IMR-90 (cell line): Measurements from ENCODE around the gene TIAM2. TPM values are rescaled to one million over a fixed set of nuclear protein-coding genes. Genes with fewer than 3 reads are reported as not detected.

Source experiments
- ATAC-seq: fragments of 200-7000 bp; cut with Tn5 transposase; 2 replicates; pipeline ENCODE4 v1.9.1; 2020; ENCODE audit warnings: low read depth, mild to moderate bottlenecking, moderate library complexity
- BruUV-seq: library from RNA; stranded (reverse); fragments of 400-500 nt; replicated peaks from 2 replicates; lab custom pipeline; 2021; lab: Mats Ljungman, UMichigan
- CTCF ChIA-PET: fragments of 300-600 bp; formaldehyde crosslinking; extraction: SDS; loops from one replicate; lab custom pipeline; 2021; ENCODE audit warnings: antibody characterized with exemption; lab: Yijun Ruan, JAX
- POLR2A ChIA-PET: fragments of 300-600 bp; sonication (Branson Sonifier 250); formaldehyde crosslinking; loops from one replicate; lab custom pipeline; 2022; ENCODE audit warnings: antibody characterized with exemption; ENCODE audit not compliant: unreplicated experiment; lab: Charles Lee
- DNase-seq: peaks from one replicate; pipeline ENCODE4 v3.0.0; 2013
- H2AFZ ChIP-seq: replicated peaks from 2 replicates; pipeline ENCODE3; 2013; ENCODE audit warnings: low read length, mild to moderate bottlenecking; ENCODE audit not compliant: poor library complexity
- H2AK5ac ChIP-seq: 2 replicates; pipeline ENCODE4 v1.6.1; 2013; ENCODE audit warnings: low read depth, low read length, inconsistent platforms
- H2AK9ac ChIP-seq: replicated peaks from 2 replicates; pipeline ENCODE3; 2013; ENCODE audit warnings: mild to moderate bottlenecking, low read depth, low read length, moderate library complexity; ENCODE audit not compliant: poor library complexity
- H2BK120ac ChIP-seq: 2 replicates; pipeline ENCODE4 v1.6.1; 2013; ENCODE audit warnings: low read depth, low read length, inconsistent platforms
- H2BK15ac ChIP-seq: 3 replicates; pipeline ENCODE4 v1.6.1; 2013; ENCODE audit warnings: low read depth, low read length, inconsistent platforms
- H2BK20ac ChIP-seq: 2 replicates; pipeline ENCODE4 v1.6.1; 2013; ENCODE audit warnings: low read depth, mild to moderate bottlenecking, inconsistent platforms, low read length, moderate library complexity
- H2BK5ac ChIP-seq: 2 replicates; pipeline ENCODE4 v1.6.1; 2013; ENCODE audit warnings: mild to moderate bottlenecking, low read depth, low read length, inconsistent platforms; ENCODE audit not compliant: poor library complexity, severe bottlenecking
- H3K14ac ChIP-seq: replicated peaks from 2 replicates; pipeline ENCODE4 v1.6.1; 2013; ENCODE audit warnings: low read depth, low read length, inconsistent platforms
- H3K18ac ChIP-seq: 2 replicates; pipeline ENCODE4 v1.6.1; 2013; ENCODE audit warnings: low read depth, low read length, control low read depth
- H3K23ac ChIP-seq: 2 replicates; pipeline ENCODE4 v1.6.1; 2013; ENCODE audit warnings: low read depth, low read length, inconsistent platforms
- H3K27ac ChIP-seq: 2 replicates; pipeline ENCODE4 v1.5.1; 2013; ENCODE audit warnings: mild to moderate bottlenecking, control low read depth, low read length; ENCODE audit not compliant: insufficient read depth
- H3K27me3 ChIP-seq: 2 replicates; pipeline ENCODE4 v1.6.1; 2013; ENCODE audit warnings: low read length; ENCODE audit not compliant: control insufficient read depth, insufficient read depth
- H3K36me3 ChIP-seq: 2 replicates; pipeline ENCODE4 v1.6.1; 2013; ENCODE audit warnings: low read length, mixed read lengths; ENCODE audit not compliant: control insufficient read depth, insufficient read depth
- H3K4ac ChIP-seq: 2 replicates; pipeline ENCODE4 v1.6.1; 2013; ENCODE audit warnings: low read depth, low read length, inconsistent platforms
- H3K4me1 ChIP-seq: 2 replicates; pipeline ENCODE4 v1.6.1; 2013; ENCODE audit warnings: low read length, mixed read lengths; ENCODE audit not compliant: control insufficient read depth, insufficient read depth
- H3K4me2 ChIP-seq: 2 replicates; pipeline ENCODE4 v1.6.1; 2013; ENCODE audit warnings: low read depth, mild to moderate bottlenecking, control low read depth, low read length, moderate library complexity
- H3K4me3 ChIP-seq: 2 replicates; pipeline ENCODE4 v1.5.1; 2013; ENCODE audit warnings: low read depth, mild to moderate bottlenecking, control low read depth, low read length, moderate library complexity; ENCODE audit not compliant: insufficient read depth
- H3K56ac ChIP-seq: 2 replicates; pipeline ENCODE4 v1.6.1; 2013; ENCODE audit warnings: low read length, inconsistent platforms; ENCODE audit not compliant: insufficient read depth; ENCODE audit errors: extremely low read depth
- H3K79me1 ChIP-seq, 2 experiments: 2 replicates each; pipeline ENCODE4 v1.6.1; 2013; ENCODE audit warnings: low read length in 2 of 2, inconsistent platforms in 1 of 2, low read depth in 1 of 2
- H3K9ac ChIP-seq: 2 replicates; pipeline ENCODE4 v1.6.1; 2013; ENCODE audit warnings: low read depth, low read length, control low read depth
- H3K9me1 ChIP-seq: 2 replicates; pipeline ENCODE4 v1.6.1; 2013; ENCODE audit warnings: low read length, inconsistent platforms; ENCODE audit not compliant: insufficient read depth
- H3K9me3 ChIP-seq: 2 replicates; pipeline ENCODE4 v1.6.1; 2013; ENCODE audit warnings: low read length; ENCODE audit not compliant: control insufficient read depth, insufficient read depth
- H4K20me1 ChIP-seq: 2 replicates; pipeline ENCODE4 v1.6.1; 2013; ENCODE audit warnings: low read length, inconsistent platforms; ENCODE audit not compliant: insufficient read depth
- H4K5ac ChIP-seq: 2 replicates; pipeline ENCODE4 v1.6.1; 2013; ENCODE audit warnings: mild to moderate bottlenecking, low read depth, low read length, control low read depth
- H4K8ac ChIP-seq, 2 experiments: 2 replicates each; pipeline ENCODE4 v1.6.1; 2013; ENCODE audit warnings: low read depth in 2 of 2, low read length in 2 of 2, control low read depth in 1 of 2, inconsistent platforms in 1 of 2
- H4K91ac ChIP-seq: 2 replicates; pipeline ENCODE4 v1.6.1; 2013; ENCODE audit warnings: low read depth, low read length, inconsistent platforms; ENCODE audit not compliant: insufficient read depth
- BHLHE40 ChIP-seq: fragments of 150-350 bp; IDR thresholded peaks from 2 replicates; pipeline ENCODE4 v1.6.1; 2016; ENCODE audit warnings: mild to moderate bottlenecking, low read depth, low read length
- CEBPB ChIP-seq: IDR thresholded peaks from 2 replicates; pipeline ENCODE4 v1.6.1; 2012; ENCODE audit warnings: low read depth, low read length, improper control_type of control experiment
- CHD1 ChIP-seq: IDR thresholded peaks from 2 replicates; pipeline ENCODE4 v1.6.1; 2012; ENCODE audit warnings: low read depth, low read length, improper control_type of control experiment
- CTCF ChIP-seq: conservative IDR thresholded peaks from 2 replicates; pipeline ENCODE4 v1.5.1; 2012; ENCODE audit warnings: mild to moderate bottlenecking, low read depth, low read length, improper control_type of control experiment
- ELK1 ChIP-seq: fragments of 150-350 bp; IDR thresholded peaks from 2 replicates; pipeline ENCODE4 v1.6.1; 2016; ENCODE audit warnings: low read depth, mild to moderate bottlenecking, low read length, moderate library complexity, borderline replicate concordance
- FOS ChIP-seq: fragments of 150-350 bp; IDR thresholded peaks from 2 replicates; pipeline ENCODE4 v1.6.1; 2016; ENCODE audit warnings: low read depth, low read length
- MAFK ChIP-seq: IDR thresholded peaks from 2 replicates; pipeline ENCODE4 v1.6.1; 2012; ENCODE audit warnings: low read depth, low read length, improper control_type of control experiment
- MAZ ChIP-seq: IDR thresholded peaks from 2 replicates; pipeline ENCODE4 v1.6.1; 2012; ENCODE audit warnings: low read depth, mild to moderate bottlenecking, low read length, improper control_type of control experiment, moderate library complexity, borderline replicate concordance
- MXI1 ChIP-seq: IDR thresholded peaks from 2 replicates; pipeline ENCODE4 v1.6.1; 2012; ENCODE audit warnings: low read depth, mild to moderate bottlenecking, low read length, moderate library complexity, borderline replicate concordance
- NFE2L2 ChIP-seq: fragments of 150-350 bp; IDR thresholded peaks from 2 replicates; pipeline ENCODE4 v1.6.1; 2016; ENCODE audit warnings: low read depth, mild to moderate bottlenecking, low read length
- POLR2A ChIP-seq: IDR thresholded peaks from 2 replicates; pipeline ENCODE4 v1.6.1; 2012; ENCODE audit warnings: mild to moderate bottlenecking, low read depth, low read length
- RAD21 ChIP-seq: IDR thresholded peaks from 2 replicates; pipeline ENCODE4 v1.6.1; 2012; ENCODE audit warnings: low read length, improper control_type of control experiment
- RCOR1 ChIP-seq: IDR thresholded peaks from 2 replicates; pipeline ENCODE4 v1.6.1; 2012; ENCODE audit warnings: mild to moderate bottlenecking, low read length, improper control_type of control experiment; ENCODE audit not compliant: insufficient replicate concordance
- RFX5 ChIP-seq: IDR thresholded peaks from 2 replicates; pipeline ENCODE4 v1.8.0; 2012; ENCODE audit warnings: low read depth, mild to moderate bottlenecking, low read length, moderate library complexity
- SMC3 ChIP-seq: fragments of 150-350 bp; IDR thresholded peaks from 2 replicates; pipeline ENCODE4 v1.6.1; 2016; ENCODE audit warnings: low read depth, mild to moderate bottlenecking, antibody characterized with exemption, low read length, moderate library complexity
- USF2 ChIP-seq: fragments of 150-350 bp; IDR thresholded peaks from 2 replicates; pipeline ENCODE4 v1.6.1; 2017; ENCODE audit warnings: mild to moderate bottlenecking, antibody characterized with exemption, low read length, low read depth
- WGBS, 2 experiments: methylation state at CpG; one replicate each; pipeline versions ENCODE4 v1.1.5 to v1.1.7; 2013; ENCODE audit warnings: missing lambda C conversion rate in 2 of 2; ENCODE audit not compliant: insufficient read length in 1 of 2; ENCODE audit errors: extremely low coverage in 2 of 2; 5-methylcytosine and 5-hydroxymethylcytosine counted together
- dilution Hi-C: fragments of 300-500 bp; cut with HindIII; formaldehyde crosslinking; loops from one replicate; pipeline ENCODE4 v1.14.3; 2018; ENCODE audit warnings: low sequenced_read_pairs; ENCODE audit not compliant: unreplicated experiment
- in situ Hi-C: fragments of 300-500 bp; cut with MboI; formaldehyde crosslinking; loops from 3 replicates; pipeline ENCODE4 v1.14.3; 2019; ENCODE audit warnings: low sequenced_read_pairs, inconsistent platforms, mixed read lengths
- intact Hi-C: fragments of 100-400 bp; cut with micrococcal nuclease; formaldehyde crosslinking; loops from 2 replicates; pipeline ENCODE4 v1.10.0; 2022
- polyA plus RNA-seq, 3 experiments: library from polyadenylated mRNA; depleted of rRNA; stranded (reverse); fragments of >200 nt; gene quantifications; 2 replicates each; pipeline ENCODE4 v1.2.3, GENCODE V29; 2012; ENCODE audit warnings: low replicate concordance in 1 of 3
- total RNA-seq: library from RNA; depleted of rRNA; stranded (reverse); fragments of >200 nt; gene quantifications from 2 replicates; pipeline ENCODE4 v1.2.3, GENCODE V29; 2012

The TIAM2 gene
- total and polyA plus RNA-seq, 2 of the 4 experiments (the other 2 are of a cell fraction): 3.1 to 4.7 TPM

GRCh38 chr6:155090166-155090565 is 95.1 kb downstream of the TIAM2 start:
- no peak overlapping the region for H3K4me2 ChIP-seq
- no peak overlapping the region for H2BK5ac ChIP-seq
- no peak overlapping the region for H4K5ac ChIP-seq
- H3K4me1 ChIP-seq: peaks cover 4% of the 10 kb centered on the region
- TF ChIP-seq FOS (no peak), NFE2L2 (no peak), RFX5 (no peak), MAZ (no peak), USF2 (no peak), RCOR1 (no peak), SMC3 (no peak), MAFK (no peak), RAD21 (no peak), BHLHE40 (no peak), CHD1 (no peak), MXI1 (no peak), CEBPB (no peak), POLR2A (no peak), ELK1 (no peak), CTCF (no peak)
- no peak overlapping the region for H2AK9ac ChIP-seq
- H3K79me1 ChIP-seq: peaks cover 0 to 6% of the 10 kb centered on the region in 2 experiments; a peak in 2 of 4 replicates
- no CpG with 5 or more reads among the region's 1 CpG for WGBS, 2 experiments
- H4K91ac ChIP-seq: no peak overlapping the region
- H3K27ac ChIP-seq: no peak overlapping the region
- no peak overlapping the region; the same call in 1 of the 2 replicates for H2BK120ac ChIP-seq
- intact Hi-C loops: no loop called here
- no peak for DNase-seq
- H4K20me1 ChIP-seq: no peaks in the 10 kb centered on the region
- dilution Hi-C loops: no loop called here
- 0 out of 2 replicates have a peak overlapping the region, but pooled peaks have one; percentile 16 for H3K14ac ChIP-seq
- no peak overlapping the region for H3K18ac ChIP-seq
- H3K9ac ChIP-seq: no peak overlapping the region
- no peak overlapping the region for H4K8ac ChIP-seq
- peaks cover 20% of the 10 kb centered on the region for H3K9me1 ChIP-seq
- H2AFZ ChIP-seq: no peak overlapping the region
- H3K4me3 ChIP-seq: no peak overlapping the region
- POLR2A ChIA-PET: no interaction called here
- H3K9me3 ChIP-seq: no peaks in the 10 kb centered on the region
- no TSS peak for BruUV-seq
- peaks cover 2% of the 10 kb centered on the region; the same call in 1 of the 2 replicates for H3K36me3 ChIP-seq
- CTCF ChIA-PET: no interaction called here
- H3K56ac ChIP-seq: no peak overlapping the region
- 0 out of 2 replicates have a peak overlapping the region, but pooled peaks have one; percentile 42 for H3K23ac ChIP-seq
- peak; percentile 77 for ATAC-seq
- peak overlapping the region; percentile 32; the same call in 1 of the 2 replicates for H3K4ac ChIP-seq
- in situ Hi-C loops: no loop called here
- H2BK20ac ChIP-seq: no peak overlapping the region
- no peaks in the 10 kb centered on the region for H3K27me3 ChIP-seq
- H2BK15ac ChIP-seq: no peak overlapping the region
- H2AK5ac ChIP-seq: no peak overlapping the region
